NCI-H526 treated with DMSO at 0.1 percent for 48 hours (cell line): ENCODE measurements around the gene TRA2B.

Experiments
- DNase-seq: peaks from one replicate; lab custom pipeline; 2025; lab: John Stamatoyannopoulos, UW

The TRA2B gene

DNA sequence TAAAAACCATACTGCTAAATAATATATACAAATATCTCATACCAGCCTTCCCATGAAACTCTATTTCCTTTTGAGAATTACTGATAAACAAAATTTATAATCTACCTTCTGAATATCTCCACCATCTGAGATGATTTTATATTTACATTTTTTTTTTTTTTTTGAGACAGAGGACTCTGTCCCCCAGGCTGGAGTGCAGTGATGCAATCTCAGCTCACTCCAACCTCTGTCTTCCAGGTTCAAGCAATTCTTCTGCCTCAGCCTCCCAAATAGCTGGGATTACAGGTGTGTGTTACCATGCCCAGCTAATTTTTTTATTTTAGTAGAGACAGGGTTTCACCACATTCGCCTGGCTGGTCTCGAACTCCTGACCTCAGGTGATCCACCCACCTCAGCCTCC is 70.2 kb downstream of the TRA2B start:
- no peak for DNase-seq

DNA sequence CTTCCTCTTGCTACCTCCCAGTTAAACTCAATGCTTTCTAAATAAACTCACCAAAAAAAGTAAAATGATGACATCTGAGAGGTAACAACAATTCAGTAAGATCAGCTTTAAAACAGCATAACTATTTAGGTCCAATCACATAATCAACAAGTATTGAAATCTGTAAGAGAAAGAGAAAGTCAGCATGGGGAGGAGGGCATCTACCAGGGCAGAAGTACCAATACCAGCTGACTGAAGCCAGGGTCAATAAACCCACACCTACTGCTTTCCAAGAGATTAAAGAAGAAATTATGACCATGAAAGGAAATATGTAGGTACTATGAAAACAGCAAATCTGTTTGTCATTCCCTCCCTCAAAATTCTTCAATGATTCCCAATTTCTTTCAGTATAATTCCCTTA is 70.8 kb downstream of the TRA2B start:
- no peak for DNase-seq

- DNase-seq: no peak
These were observed 71.3 kb downstream of the TRA2B start for GRCh38 chr3:185866555-185866954.
